Brain pericyte (primary cell): Measurements from ENCODE around the gene ZBTB7A.

ENCODE experiments used
- DNase-seq: peaks from one replicate; pipeline ENCODE4 v3.0.0-alpha.2; 2012; ENCODE audit warnings: low read depth, low spot score

Gene ZBTB7A

DNA sequence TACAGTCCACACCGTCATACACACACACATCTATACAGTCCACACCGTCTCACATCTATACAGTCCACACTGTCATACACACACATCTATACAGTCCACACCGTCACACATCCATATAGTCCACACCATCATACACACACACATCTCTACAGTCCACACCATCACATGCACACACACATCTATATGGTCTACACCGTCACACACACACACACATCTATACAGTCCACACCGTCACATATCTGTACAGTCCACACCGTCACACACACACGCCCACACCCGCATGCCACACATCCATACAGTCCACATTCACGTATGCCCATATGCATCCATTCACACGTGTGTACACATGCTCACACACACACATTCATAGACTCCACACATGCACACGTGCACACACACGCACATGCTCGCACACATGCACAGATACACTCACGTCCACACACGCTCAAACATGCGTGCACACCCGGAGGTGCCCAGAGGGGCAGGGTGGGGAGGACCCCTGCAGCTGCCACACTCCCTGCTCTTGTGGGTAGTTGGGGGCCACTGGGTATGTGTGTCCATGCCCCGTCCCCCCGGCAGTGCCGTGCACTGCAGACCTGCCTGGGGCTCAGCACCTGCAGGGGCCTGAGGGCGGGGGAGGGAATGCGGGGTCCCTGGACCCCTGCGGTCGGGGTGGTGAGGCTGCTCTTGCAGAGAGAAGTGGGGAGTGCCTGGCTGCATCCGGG is 30.0 kb downstream of the ZBTB7A start:
- no peak for DNase-seq

GRCh38 chr19:4035582-4035981 is 31.1 kb downstream of the ZBTB7A start:
- DNase-seq, result no peak

DNA sequence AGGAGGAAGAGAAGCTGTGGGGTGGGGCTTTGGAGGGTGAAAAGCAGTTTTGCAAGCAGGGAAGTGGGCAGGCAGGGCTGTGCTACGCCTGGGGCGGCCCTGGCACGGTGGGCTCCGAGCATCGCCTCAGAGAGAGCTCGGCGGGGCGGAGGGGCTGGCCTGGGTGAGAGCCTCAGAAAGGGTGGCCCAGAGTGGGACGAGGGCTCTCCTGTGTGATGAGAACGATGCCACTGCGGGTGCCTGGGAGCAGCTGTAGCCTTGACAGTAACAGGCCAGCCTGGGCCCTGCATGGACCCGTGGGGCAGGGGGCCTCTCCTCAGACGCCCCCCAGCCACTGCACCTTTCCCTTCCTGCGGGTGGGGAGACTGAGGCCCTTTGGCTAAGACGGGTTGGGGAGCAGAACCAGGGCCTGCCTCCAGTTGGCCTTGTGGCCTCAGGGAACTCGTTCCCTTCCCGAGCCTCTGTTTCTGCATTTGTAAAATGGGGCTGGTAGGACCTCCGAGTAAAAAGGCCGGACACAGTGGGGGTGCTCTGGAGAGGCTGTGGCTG is 31.6 kb downstream of the ZBTB7A start:
- no peak for DNase-seq

DNA sequence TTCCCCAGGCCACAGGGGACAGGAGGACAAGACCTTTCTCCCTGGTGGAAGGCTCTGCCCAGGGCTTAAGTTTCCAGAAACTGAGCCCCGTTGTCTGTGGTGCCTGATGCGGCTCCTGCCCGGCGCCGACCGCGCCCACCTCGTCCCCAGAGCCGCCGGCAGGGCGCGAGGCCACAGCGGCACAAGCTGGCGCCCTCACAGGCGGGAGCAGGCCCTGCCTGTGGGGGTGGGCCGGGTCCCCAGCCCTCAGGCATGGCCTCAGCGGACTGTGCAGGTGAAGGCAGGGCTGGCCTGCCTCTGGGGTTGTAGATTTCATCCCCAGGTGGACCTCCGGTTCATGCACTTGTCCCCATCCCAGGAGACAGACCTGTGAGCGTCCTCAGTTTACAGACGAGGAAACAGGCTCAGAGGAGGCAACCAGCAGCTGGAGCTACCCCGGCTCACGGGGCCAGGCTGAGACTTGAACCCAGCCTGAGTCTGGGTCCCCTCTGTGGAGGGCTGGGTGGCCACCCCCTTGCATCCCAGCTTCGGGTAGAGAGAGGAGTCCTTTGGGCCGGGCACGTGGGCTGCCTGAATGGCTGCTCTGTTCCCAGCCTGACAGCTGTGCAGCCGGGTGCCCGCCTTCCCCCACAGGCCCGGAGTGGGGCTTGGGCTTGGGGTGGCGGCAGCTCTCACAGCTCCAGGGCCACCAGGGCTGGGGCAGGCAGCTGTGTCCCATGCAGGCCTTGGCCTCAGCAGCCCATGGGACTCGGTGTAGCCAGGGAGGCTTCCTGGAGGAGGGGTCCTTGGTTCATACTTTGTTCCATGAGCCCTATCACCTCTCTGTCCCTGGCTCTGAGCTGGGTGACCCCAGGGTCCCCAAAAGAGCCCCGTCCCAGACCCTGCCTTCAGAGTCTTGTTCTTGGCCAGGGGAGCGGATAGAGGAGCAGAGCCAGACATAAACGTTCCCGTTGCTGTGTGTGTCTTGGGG is 32.4 kb downstream of the ZBTB7A start:
- no peak for DNase-seq

DNA sequence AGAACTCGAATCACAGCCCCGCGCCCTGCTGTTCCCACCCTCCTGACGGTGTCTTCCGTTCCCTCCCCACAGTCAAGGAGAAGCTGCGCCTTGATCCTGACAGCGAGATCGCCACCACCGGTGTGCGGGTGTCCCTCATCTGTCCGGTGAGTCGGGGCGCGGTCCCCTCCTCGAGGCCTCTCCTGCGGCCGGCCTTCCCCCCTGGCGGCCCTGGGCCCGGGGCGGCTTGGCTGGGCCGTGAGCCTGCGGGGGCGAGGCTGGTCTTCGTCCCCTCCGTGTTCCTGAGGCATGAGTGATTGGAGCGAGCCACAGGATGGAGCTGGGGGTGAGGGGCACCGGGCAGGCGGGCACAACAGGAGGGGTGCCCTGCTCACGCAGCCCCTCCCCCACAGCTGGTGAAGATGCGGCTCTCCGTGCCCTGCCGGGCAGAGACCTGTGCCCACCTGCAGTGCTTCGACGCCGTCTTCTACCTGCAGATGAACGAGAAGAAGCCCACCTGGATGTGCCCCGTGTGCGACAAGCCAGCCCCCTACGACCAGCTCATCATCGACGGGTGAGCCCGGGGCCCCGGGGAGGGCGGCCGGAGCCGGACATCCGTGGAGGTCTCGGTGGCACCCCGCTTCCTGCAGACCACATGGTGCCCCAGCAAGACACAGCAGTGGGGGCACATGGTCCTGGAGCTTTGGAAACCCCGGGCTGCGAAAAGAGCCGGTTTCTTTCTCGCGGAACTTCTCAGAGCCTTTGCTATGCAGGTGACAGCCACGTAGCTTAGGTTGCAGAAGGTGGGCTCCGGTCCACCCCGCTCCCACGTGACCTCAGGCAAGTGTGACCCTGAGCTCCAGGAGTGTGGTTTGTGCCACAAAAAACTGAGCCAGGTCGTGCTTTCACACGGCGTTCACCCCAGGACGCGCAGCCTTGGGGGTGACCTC is 33.4 kb downstream of the ZBTB7A start:
- no peak for DNase-seq

DNA sequence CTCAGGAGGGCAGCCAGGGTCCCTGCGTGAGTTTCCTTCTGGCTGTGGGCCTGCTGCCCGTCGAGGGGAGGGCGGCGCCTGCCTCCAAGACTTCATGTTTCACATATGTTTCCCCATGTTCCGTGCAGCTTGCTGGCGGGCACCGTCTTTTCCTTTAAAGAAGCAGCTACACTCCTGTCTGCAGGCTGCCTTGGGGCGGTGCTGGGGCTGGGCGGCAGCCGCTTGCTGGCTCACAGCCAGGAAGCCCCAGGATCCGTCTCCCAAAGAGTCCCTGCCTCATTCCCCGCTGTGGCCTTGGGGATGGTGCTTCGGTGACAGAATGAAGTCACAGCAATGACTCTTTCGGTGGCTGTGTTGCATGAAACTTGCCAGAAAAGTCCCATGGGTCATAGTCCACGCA is 34.3 kb downstream of the ZBTB7A start:
- DNase-seq, result no peak

DNA sequence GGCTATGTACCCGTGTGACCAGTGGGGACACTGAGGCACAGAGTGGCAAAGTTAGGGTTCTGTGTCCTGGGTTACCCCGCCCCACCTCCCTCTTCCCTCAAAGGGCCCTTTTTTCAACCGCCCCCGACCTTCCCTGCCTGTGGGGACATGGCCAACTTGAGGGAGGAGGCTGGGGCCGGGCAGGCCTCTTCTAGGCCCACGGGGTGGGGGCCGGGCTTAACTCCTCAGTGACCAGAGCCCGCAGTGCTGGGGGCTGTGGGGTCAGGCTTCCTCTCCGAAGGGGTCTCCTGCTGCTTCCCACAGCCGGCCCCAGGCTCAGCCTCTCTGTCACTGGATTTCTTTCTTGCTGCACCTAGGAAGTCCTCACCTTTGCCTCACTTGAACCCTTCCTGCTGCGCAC is 35.3 kb downstream of the ZBTB7A start:
- DNase-seq, result no peak

DNA sequence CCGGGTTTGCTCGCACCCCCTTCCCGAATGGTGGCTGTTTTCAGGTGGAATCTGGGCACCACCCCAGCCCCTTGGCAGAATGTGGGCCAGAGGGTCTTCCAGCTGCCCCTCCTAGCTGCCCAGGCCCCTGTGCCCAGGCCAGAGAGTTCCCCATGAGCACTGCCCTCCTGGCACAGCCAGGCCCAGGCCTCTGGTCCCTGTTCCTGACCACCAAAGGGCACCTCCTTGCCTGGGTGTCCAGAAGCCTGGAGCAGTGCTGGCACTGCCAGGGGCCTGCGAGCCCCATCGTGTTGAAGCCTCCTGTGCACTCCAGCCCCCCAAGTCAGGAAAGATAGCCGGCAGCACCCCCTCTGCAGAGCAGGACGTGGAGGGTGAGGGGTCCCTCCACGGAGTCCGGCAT is 35.7 kb downstream of the ZBTB7A start:
- DNase-seq, result no peak

DNA sequence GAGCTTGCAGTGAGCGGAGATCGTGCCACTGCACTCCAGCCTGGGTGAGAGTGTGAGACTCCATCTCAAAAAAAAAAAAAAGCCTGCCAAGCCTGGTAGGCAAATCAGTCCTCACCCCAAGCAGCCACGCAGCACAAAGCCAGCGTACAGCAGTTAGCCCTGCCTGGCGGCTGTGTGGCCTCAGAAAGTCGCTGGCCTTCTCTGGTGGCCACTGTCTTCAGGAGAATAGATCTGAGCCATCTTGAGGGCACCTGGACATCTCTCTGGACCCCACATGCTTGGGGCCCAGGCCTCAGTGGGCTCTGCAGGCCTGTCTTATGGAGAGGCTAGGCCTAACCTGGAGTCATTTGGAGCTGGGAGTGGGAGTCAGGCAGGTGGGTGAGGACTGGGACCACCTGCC is 36.1 kb downstream of the ZBTB7A start:
- DNase-seq, result no peak

- DNase-seq, result no peak
Measured at GRCh38 chr19:4029247-4029614, 37.5 kb downstream of the ZBTB7A start.

GRCh38 chr19:4028334-4029246 is 38.1 kb downstream of the ZBTB7A start:
- DNase-seq, result no peak

DNA sequence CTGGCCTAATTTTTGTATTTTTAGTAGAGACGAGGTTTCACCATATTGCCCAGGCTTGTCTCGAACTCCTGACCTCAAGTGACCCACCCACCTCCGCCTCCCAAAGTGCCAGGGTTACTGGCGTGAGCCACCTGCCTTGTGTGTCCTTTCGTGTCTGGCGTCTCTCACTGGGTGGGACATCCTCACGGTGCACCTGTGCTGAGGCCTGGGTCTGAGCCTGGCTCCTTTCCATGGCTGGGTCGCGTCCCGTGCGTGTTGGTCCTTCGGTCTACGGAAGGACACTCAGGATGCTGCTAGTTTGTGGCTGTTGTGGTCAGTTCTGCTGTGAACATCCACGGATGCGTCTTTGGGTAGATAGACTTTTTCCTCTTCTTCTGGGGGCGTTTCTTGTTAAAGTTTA is 39.6 kb downstream of the ZBTB7A start:
- no peak for DNase-seq

DNA sequence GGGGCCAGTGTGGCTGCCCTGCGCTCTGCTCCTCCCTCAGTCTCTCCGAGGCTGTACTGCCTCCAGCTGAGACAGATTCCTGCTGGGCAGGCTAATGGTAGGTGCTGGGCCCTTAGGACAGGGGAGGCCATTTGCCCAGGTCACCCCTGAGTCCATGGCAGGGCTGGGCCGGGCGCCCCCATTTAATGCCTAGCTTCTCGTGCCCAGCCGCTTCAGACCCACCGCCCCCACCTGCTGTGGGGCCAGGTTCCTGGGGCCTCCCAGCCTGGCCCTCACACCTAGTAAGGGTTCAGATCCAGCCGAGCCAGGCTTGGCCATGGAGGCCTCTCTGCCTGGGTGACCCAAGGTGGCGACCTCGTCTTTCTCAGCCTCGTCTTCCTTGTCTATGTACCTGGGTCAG is 41.4 kb downstream of the ZBTB7A start:
- DNase-seq, result no peak

DNA sequence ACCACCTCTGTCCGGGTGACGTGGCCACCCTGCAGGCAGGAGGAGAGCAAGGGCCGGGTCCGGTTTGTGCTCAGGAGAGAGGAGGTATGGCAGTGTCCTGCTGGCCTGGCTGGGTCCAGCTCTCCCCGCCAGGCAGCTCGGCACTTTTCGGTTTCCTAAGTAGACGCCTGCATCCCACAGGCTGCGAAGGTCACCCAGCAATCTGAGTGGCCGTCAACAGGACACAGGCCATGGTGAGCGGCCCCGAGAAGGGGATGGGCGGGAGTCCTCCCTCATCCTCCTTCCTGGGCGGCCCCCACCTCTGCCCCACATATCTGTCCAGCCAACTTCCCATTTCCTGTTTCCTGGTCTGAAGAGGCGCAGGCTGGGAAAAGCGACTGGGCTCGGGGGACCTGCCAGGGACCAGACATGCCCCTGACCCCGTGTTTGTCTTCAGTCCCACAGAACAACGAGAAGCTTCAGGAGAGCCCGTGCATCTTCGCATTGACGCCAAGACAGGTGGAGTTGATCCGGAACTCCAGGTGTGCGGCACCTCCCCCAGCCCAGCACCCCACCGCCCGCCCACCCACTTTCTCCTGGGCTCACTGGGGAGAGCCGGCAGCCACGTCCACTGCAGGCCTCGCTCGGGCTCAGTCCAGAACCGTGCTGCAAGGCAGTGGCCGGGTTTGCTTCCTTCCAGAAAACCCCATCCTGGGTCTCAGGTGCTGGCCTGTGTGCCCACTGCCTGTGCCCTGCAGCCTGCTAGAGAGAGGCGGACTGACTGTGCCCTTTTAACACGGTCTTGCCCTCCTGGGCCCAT is 42.9 kb downstream of the ZBTB7A start:
- no peak for DNase-seq

DNA sequence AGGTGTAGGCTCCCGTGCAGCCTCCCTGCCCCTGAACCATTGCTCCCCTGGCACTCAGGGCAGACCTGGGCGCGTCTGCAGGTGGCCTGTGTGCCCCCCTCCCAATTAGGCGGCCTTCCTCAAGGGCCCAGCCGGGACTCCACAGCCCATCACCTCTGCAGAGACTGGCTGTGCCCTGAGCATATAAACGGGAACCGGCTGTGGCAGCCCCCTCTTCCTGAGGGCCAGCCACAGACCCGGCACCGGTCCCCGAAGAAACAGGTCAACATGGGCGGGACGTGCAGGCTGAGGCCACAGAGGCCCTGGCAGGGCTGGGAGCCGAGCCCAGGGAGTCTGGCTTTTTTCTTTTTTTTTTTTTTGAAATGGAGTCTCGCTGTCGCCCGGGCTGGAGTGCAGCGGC is 47.1 kb downstream of the ZBTB7A start:
- no peak for DNase-seq

- DNase-seq, result no peak
Measured at GRCh38 chr19:4018775-4019504, 47.8 kb downstream of the ZBTB7A start.

DNA sequence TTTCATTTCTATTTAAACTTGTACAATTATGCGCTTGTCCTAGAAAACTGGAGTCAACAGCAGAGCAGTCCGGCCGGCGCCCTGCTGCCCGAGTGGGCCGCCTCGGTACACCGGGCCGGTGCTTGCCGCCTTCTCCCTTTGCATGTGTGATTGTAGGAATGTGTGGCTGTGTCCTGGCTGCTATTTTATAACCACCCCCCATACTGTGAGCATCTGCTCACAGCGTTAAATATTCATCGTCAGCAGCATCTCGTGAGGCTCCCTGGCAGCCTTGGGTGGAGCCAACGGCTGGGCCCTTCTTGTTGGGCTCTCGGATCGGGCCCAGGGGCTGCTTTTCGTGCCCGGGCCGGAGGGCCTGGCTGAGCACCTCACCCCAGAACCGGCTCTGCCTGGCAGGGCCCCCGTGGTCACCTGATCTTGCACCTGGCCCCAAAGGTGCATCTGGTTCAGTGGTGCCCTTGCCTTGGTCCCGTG is 48.5 kb downstream of the ZBTB7A start:
- no peak for DNase-seq

DNA sequence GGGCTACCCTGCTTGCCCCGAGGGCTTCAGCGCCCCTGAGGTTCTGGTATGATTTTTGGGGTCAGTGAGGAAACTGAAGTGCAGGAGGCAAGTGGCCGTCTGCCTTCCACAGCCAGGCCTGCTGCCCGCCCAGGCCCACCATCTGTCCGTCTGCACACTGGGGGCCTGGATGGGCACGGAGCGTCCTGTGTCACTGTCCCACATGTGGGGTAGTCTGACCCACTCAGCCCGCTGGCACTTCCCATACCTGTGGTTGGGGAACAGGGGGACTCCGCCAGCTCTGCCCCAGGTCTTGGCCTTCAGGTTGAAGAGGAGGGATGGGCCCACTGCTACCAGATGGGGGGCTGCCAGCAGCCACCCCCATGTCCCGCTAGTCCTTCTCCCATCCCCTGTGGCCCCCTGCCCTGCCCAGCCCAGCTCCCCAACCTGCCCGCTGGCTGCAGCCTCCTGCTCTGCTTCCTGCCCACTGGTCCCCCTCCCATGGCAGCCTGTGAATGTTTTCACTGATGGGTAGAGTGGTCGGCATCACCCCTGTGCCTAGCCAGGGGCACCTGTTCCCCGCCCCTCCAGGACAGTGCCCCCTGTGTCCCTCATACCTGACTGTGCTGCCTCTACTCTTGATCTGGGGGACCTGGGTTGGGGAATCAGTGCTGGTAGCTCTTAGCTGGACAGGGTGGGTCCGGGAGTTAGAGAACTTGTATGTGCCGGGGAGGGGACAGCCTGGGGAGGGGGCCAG is 49.6 kb downstream of the ZBTB7A start:
- no peak for DNase-seq
